ENCODE results near the gene CTXN1.

DNA sequence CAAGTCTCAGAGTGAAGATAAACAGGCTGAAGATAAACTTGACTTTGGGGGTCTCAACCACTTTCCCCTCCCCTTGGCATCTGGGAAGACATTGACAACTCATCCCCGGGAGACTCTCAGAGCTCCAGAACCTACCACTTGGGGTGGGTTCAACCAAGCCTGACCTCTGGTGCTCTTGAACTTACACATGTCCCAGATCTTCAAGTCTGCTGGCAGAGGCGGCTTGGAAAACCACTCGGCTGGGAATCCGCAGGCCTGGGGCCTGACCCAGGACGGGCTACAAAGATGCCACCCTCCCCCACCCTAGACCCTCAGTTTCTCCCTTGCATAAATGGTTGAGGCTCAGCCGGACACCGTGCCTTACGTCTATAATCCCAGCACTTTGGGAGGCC lies 37.1 kb downstream of the CTXN1 start:
- TF ChIP-seq, protein P1, sequence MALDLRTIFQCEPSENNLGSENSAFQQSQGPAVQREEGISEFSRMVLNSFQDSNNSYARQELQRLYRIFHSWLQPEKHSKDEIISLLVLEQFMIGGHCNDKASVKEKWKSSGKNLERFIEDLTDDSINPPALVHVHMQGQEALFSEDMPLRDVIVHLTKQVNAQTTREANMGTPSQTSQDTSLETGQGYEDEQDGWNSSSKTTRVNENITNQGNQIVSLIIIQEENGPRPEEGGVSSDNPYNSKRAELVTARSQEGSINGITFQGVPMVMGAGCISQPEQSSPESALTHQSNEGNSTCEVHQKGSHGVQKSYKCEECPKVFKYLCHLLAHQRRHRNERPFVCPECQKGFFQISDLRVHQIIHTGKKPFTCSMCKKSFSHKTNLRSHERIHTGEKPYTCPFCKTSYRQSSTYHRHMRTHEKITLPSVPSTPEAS (tag by site-specific recombination; IDR thresholded peaks at IDR 0.05), result no peak
- no peak for TF ChIP-seq ZBTB20 (tag by site-specific recombination; IDR thresholded peaks at IDR 0.05)
